ENCODE data around the gene RIOK3. TPM values are rescaled to one million over a fixed set of nuclear protein-coding genes. Genes with fewer than 3 reads are reported as not detected.

RIOK3 gene
- total RNA-seq, 2 experiments from 2014 or later: 74.7 to 81.3 TPM

- Mint-ChIP-seq H3K27ac (peak overlapping the region; percentile 31), H3K36me3 (ENCODE audit: low read depth) (peaks cover 27% of the 10 kb centered on the region), H3K9me3 (no peaks in the 10 kb centered on the region), H3K4me1 (ENCODE audit: low read depth) (peaks cover 11% of the 10 kb centered on the region), H3K27me3 (no peaks in the 10 kb centered on the region), H3K4me3 (no peak overlapping the region)
- intact Hi-C loops (cut with micrococcal nuclease): loop anchor here (10.0 kb wide), 1 partner anchor 292 kb away; no protein-coding TSS in a partner anchor
- ATAC-seq (no peak), DNase-seq (no peak)
- POLR2A ChIA-PET: interaction anchor here (1.3 kb wide), 1 partner anchor 73 kb away, joined by 4 read pairs; no protein-coding TSS in a partner anchor
- TF ChIP-seq CTCF (IDR thresholded peaks at IDR 0.05): no peak
- CTCF ChIA-PET: interaction anchor here (0.6 to 1.6 kb wide), 6 partner anchors 8 to 61 kb away, joined by 3 to 7 read pairs (median 3); no protein-coding TSS in a partner anchor
These were observed 59.6 kb downstream of the RIOK3 start for GRCh38 chr18:23512641-23513040.

DNA sequence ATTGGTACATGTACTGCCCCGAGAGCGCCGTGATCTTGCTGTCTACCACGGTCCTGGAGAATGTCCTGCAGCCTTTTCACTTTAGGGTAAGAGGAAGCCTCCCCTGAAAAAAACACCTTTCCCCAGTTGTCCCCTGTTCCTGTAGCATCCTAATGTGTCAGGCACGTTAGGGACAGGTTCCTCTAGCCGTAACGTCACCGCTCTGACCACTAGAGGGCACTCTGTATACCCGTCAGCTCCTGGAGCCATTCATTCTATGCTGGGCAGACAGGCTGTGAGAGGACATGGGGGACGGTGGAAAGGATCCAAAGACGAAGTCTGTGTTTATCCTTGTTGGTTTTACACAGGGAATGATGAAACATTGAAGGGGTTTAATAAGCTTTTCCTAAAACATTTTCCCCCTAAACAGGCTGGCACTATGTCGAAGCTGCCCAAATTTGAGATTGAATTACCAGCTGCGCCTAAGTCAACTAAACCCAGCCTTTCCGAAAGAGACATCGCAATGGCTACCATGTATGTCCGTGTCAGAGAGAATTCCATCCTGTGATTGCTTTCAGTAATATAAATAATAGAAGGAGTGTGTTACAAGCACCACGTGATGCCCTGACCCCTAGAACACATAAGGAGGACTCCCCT is 62.9 kb downstream of the RIOK3 start:
- Mint-ChIP-seq H3K9me3 (no peaks in the 10 kb centered on the region), H3K27ac (peak overlapping the region; percentile 52), H3K27me3 (no peaks in the 10 kb centered on the region), H3K4me3 (no peak overlapping the region), H3K36me3 (ENCODE audit: low read depth) (peaks cover 38% of the 10 kb centered on the region), H3K4me1 (ENCODE audit: low read depth) (peaks cover 10% of the 10 kb centered on the region)
- peak; percentile 85 for DNase-seq
- ChIA-PET POLR2A (interaction anchor here (0.8 to 1.5 kb wide), 2 partner anchors 13 to 34 kb away, joined by 3 to 4 read pairs; no protein-coding TSS in a partner anchor), CTCF (interaction anchor here (0.6 to 3.2 kb wide), 41 partner anchors 8 to 564 kb away, joined by 3 to 44 read pairs (median 4); no protein-coding TSS in a partner anchor)
- peak; percentile 82 for TF ChIP-seq CTCF (IDR thresholded peaks at IDR 0.05)
- peak; percentile 99 for ATAC-seq
- intact Hi-C loops (cut with micrococcal nuclease): loop anchor here (5.0 to 10.0 kb wide), 2 partner anchors 71 to 289 kb away; partner anchors contain the start of gene NPC1

DNA sequence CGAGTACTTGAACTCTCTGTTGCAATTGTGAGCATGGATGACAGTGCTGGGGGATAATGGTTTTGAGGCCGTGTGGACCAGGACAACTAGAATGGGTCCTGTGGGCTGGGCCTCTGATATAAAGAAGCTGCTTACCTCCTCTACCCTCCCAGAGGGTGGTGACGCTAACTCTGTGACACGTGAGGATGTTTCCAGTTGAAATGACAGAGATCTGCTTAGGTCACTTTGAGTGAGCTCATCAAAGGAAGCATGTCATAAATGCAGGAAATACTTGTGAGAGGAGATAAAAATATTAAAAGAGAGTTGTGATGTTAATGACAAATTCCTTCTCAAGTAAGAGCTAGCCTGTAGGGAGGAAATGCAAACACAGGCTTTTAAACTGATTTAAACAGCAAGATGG is 66.6 kb downstream of the RIOK3 start:
- DNase-seq (no peak), ATAC-seq (no peak)
- TF ChIP-seq CTCF (IDR thresholded peaks at IDR 0.05): no peak
- Mint-ChIP-seq H3K4me1 (ENCODE audit: low read depth) (peaks cover 6% of the 10 kb centered on the region), H3K9me3 (no peaks in the 10 kb centered on the region), H3K27ac (no peak overlapping the region), H3K27me3 (no peaks in the 10 kb centered on the region), H3K36me3 (ENCODE audit: low read depth) (peaks cover 54% of the 10 kb centered on the region), H3K4me3 (no peak overlapping the region)
- intact Hi-C loops (cut with micrococcal nuclease): loop anchor here (5.0 to 10.0 kb wide), 2 partner anchors 68 to 285 kb away; partner anchors contain the start of gene NPC1
- ChIA-PET CTCF (interaction anchor here (1.8 to 3.2 kb wide), 3 partner anchors 8 to 21 kb away, joined by 4 to 12 read pairs (median 6); no protein-coding TSS in a partner anchor), POLR2A (no interaction called here)

DNA sequence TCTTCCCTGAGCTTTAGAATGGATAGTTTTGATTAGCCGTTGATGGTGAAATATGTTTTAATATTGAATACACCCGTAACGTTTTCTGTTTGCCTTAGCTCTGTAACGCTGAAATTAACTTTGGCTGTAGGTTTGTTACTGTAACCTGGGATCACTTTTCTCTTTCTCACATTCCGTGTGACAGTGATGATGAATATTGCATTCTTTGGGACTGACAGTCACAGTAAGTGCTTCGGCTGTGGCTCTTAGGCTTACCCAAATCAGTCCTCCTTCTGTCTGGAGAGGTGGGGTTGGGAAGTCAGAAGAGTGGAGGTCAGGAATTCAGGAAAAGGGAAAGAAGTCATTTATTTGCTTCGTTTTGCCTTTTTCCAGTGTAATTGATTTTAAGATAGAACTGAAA is 68.2 kb downstream of the RIOK3 start:
- peaks cover 54% of the 10 kb centered on the region for H3K36me3 Mint-ChIP-seq (ENCODE audit: low read depth)
- no peaks in the 10 kb centered on the region for H3K9me3 Mint-ChIP-seq
- TF ChIP-seq CTCF (IDR thresholded peaks at IDR 0.05): no peak
- CTCF ChIA-PET: interaction anchor here (1.0 to 3.2 kb wide), 4 partner anchors 9 to 182 kb away, joined by 3 to 12 read pairs (median 5); no protein-coding TSS in a partner anchor
- DNase-seq (no peak), ATAC-seq (no peak)
- H3K27me3 Mint-ChIP-seq: no peaks in the 10 kb centered on the region
- H3K4me1 Mint-ChIP-seq (ENCODE audit: low read depth): peaks cover 3% of the 10 kb centered on the region
- H3K4me3 Mint-ChIP-seq: no peak overlapping the region
- POLR2A ChIA-PET: no interaction called here
- intact Hi-C loops (cut with micrococcal nuclease): no loop called here
- no peak overlapping the region for H3K27ac Mint-ChIP-seq

DNA sequence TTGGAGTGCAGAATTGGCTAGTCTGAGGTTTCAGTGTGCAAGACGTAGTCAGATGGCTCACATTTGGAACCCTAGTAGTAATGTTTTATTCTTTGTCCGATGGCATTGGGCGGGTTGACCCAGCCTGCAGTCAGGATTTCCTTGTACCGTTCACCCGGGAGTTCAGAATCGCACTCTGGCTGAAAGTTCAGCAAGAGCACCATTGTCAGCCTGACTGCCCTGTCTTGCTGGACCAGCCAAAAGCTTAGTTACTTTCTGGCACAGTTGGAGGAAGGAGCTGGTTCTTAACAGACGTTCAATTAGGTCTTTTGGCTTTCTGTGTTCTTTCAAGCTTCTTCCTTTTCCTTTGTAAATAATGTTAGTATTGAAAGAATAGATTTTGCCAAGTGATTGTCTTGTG is 68.8 kb downstream of the RIOK3 start:
- Mint-ChIP-seq H3K27me3 (no peaks in the 10 kb centered on the region), H3K36me3 (ENCODE audit: low read depth) (peaks cover 55% of the 10 kb centered on the region), H3K27ac (peak overlapping the region; percentile 57), H3K4me1 (ENCODE audit: low read depth) (peaks cover 3% of the 10 kb centered on the region), H3K4me3 (no peak overlapping the region), H3K9me3 (no peaks in the 10 kb centered on the region)
- POLR2A ChIA-PET: interaction anchor here (0.7 to 2.1 kb wide), 3 partner anchors 18 to 63 kb away, joined by 3 to 6 read pairs (median 3); partner anchors contain the start of gene RMC1
- ATAC-seq (no peak), DNase-seq (no peak)
- intact Hi-C loops (cut with micrococcal nuclease): no loop called here
- TF ChIP-seq CTCF (IDR thresholded peaks at IDR 0.05): no peak
- CTCF ChIA-PET: interaction anchor here (0.7 to 1.0 kb wide), 2 partner anchors 49 to 66 kb away, joined by 3 read pairs; no protein-coding TSS in a partner anchor

All from activated CD8-positive, alpha-beta T cell treated with anti-CD3 and anti-CD28 coated beads for 36 hours (primary cell).